Trophoblast cell (in vitro differentiated cells and primary cell): Measurements from ENCODE around the gene MPO.

ENCODE experiments used
- DNase-seq, 2 donors: peaks; one replicate each; pipeline ENCODE4 v3.0.0-alpha.2; 2016
- H2AFZ ChIP-seq: 2 replicates; pipeline ENCODE4 v1.6.1; 2013; ENCODE audit warnings: low read length, moderate library complexity, mild to moderate bottlenecking; ENCODE audit not compliant: insufficient read depth, poor library complexity
- H2AK5ac ChIP-seq: 2 replicates; pipeline ENCODE4 v1.6.1; 2013; ENCODE audit warnings: mild to moderate bottlenecking, low read length
- H2BK120ac ChIP-seq: 2 replicates; pipeline ENCODE4 v1.6.1; 2013; ENCODE audit warnings: low read length, mild to moderate bottlenecking, moderate library complexity; ENCODE audit not compliant: insufficient read depth, poor library complexity
- H2BK12ac ChIP-seq: 2 replicates; pipeline ENCODE4 v1.6.1; 2013; ENCODE audit warnings: mild to moderate bottlenecking, low read length, moderate library complexity
- H2BK5ac ChIP-seq: 2 replicates; pipeline ENCODE4 v1.6.1; 2013; ENCODE audit warnings: low read length, low read depth, moderate library complexity, mild to moderate bottlenecking; ENCODE audit not compliant: poor library complexity
- H3K14ac ChIP-seq: 2 replicates; pipeline ENCODE4 v1.6.1; 2013; ENCODE audit warnings: mild to moderate bottlenecking, low read length
- H3K18ac ChIP-seq: 2 replicates; pipeline ENCODE4 v1.6.1; 2013; ENCODE audit warnings: mild to moderate bottlenecking, low read length
- H3K23ac ChIP-seq: 2 replicates; pipeline ENCODE4 v1.6.1; 2013; ENCODE audit warnings: low read length
- H3K27ac ChIP-seq: 2 replicates; pipeline ENCODE4 v1.5.1; 2013; ENCODE audit warnings: low read depth, mild to moderate bottlenecking, inconsistent platforms, low read length, moderate library complexity
- H3K27me3 ChIP-seq: 2 replicates; pipeline ENCODE4 v1.6.1; 2013; ENCODE audit warnings: inconsistent platforms, mild to moderate bottlenecking, low read length, moderate library complexity; ENCODE audit not compliant: insufficient read depth
- H3K36me3 ChIP-seq, 2 experiments: 1 replicate in 1 of 2; 2 replicates in 1 of 2; pipeline ENCODE4 v1.6.1; 2013; ENCODE audit warnings: low read length in 2 of 2, mild to moderate bottlenecking in 2 of 2, moderate library complexity in 1 of 2; ENCODE audit not compliant: insufficient read depth in 2 of 2, control insufficient read depth in 1 of 2
- H3K4ac ChIP-seq: 2 replicates; pipeline ENCODE4 v1.6.1; 2013; ENCODE audit warnings: low read depth, mild to moderate bottlenecking, low read length, moderate library complexity
- H3K4me1 ChIP-seq, 2 experiments: 1 replicate in 1 of 2; 2 replicates in 1 of 2; pipeline ENCODE4 v1.6.1; 2013; ENCODE audit warnings: low read length in 2 of 2, mild to moderate bottlenecking in 2 of 2, moderate library complexity in 1 of 2; ENCODE audit not compliant: insufficient read depth in 2 of 2, control insufficient read depth in 1 of 2
- H3K4me2 ChIP-seq: 2 replicates; pipeline ENCODE4 v1.6.1; 2013; ENCODE audit warnings: inconsistent platforms, mild to moderate bottlenecking, low read length, moderate library complexity
- H3K4me3 ChIP-seq: 2 replicates; pipeline ENCODE4 v1.5.1; 2013; ENCODE audit warnings: mild to moderate bottlenecking, low read depth, low read length, inconsistent platforms
- H3K79me1 ChIP-seq: one replicate; pipeline ENCODE4 v1.6.1; 2013; ENCODE audit warnings: low read length
- H3K79me2 ChIP-seq: 2 replicates; pipeline ENCODE4 v1.6.1; 2013; ENCODE audit warnings: low read length, mild to moderate bottlenecking; ENCODE audit not compliant: control insufficient read depth, insufficient read depth, poor library complexity
- H3K9ac ChIP-seq: 2 replicates; pipeline ENCODE4 v1.6.1; 2013; ENCODE audit warnings: mild to moderate bottlenecking, low read length
- H3K9me3 ChIP-seq: 2 replicates; pipeline ENCODE4 v1.6.1; 2013; ENCODE audit warnings: low read depth, mild to moderate bottlenecking, control low read depth, inconsistent platforms, low read length; ENCODE audit not compliant: insufficient read depth
- H4K12ac ChIP-seq: 2 replicates; pipeline ENCODE4 v1.6.1; 2013; ENCODE audit warnings: low read depth, mild to moderate bottlenecking, low read length, moderate library complexity
- H4K8ac ChIP-seq: 2 replicates; pipeline ENCODE4 v1.6.1; 2013; ENCODE audit warnings: low read depth, mild to moderate bottlenecking, low read length, moderate library complexity
- H4K91ac ChIP-seq: one replicate; pipeline ENCODE4 v1.6.1; 2013; ENCODE audit warnings: low read depth, mild to moderate bottlenecking, low read length, moderate library complexity
- WGBS: extraction: QIAGEN DNeasy Blood & Tissue Kit; methylation state at CpG from one replicate; pipeline ENCODE4 v1.1.7; 2013; ENCODE audit warnings: missing lambda C conversion rate; ENCODE audit not compliant: insufficient read length, insufficient coverage; ENCODE audit errors: extremely low coverage; 5-methylcytosine and 5-hydroxymethylcytosine counted together

MPO gene

DNA sequence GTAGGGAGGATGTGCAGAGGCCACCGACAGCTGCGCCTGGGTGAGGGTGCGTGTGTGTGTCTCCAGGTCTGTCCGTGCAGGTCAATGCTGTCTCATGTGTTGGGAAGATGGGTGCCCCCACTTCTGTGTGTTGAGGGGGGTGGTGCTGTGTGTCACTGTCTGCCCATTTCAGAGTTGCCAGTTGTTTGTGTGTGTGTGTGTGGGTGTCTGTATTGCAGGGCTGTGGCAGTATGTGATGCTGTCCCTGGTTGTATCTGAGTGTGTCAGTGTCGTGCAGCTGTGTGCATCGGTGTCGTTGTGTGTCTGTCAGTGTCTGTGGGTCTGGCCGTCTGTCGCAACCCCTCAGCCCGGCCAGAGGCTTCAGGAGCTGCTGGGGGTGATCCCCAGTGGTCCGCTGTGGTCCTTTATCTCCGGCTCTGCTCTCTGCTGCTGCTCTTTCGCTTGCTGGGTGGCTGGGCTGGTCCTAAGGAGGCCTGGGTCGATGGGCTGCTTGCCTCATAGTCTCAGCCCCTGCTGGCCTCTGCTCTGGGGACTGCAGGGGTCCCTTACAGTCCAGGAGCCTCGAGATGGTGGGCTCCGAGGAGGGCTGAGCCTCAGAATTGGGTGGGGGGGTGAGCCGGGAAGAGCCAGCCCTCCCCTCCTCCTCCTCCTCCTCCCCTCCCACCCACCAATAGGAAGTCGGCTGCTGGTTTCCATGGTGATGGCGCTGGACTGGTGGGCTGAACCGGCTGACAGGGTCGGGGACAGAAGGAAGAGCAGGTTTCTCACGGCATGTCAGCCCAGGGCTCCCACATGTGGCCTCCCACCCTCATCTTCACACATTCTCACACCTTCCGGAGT lies 47.7 kb upstream of the MPO start, which contains the start of gene TSPOAP1:
Gene TSPOAP1, minus strand, starts transcription at position 601 of the 840 bp plus-strand sequence. CDS start 875 bp downstream, outside the sequence.
- no peak within 1 kb of the TSS for H4K12ac ChIP-seq
- no peak within 1 kb of the TSS for H3K18ac ChIP-seq
- no peak within 1 kb of the TSS for H3K4ac ChIP-seq
- H2AFZ ChIP-seq, result no peak within 1 kb of the TSS
- WGBS, result no CpG with 5 or more reads among the region's 23 CpGs
- no peak within 1 kb of the TSS for H2BK5ac ChIP-seq
- peaks cover 16 to 24% of the 10 kb centered on the region in 2 experiments for H3K4me1 ChIP-seq
- no peaks in the 10 kb centered on the region for H3K9me3 ChIP-seq
- no peak within 1 kb of the TSS for H3K4me2 ChIP-seq
- H2AK5ac ChIP-seq, result no peak within 1 kb of the TSS
- H2BK120ac ChIP-seq, result no peak within 1 kb of the TSS
- no peak within 1 kb of the TSS for H4K8ac ChIP-seq
- no peak within 1 kb of the TSS for H3K14ac ChIP-seq
- peak within 1 kb of the TSS; percentile 6 for H3K4me3 ChIP-seq
- no peak within 1 kb of the TSS for H2BK12ac ChIP-seq
- no peak within 1 kb of the TSS for H3K27ac ChIP-seq
- peaks cover 4% of the 10 kb centered on the region for H3K79me2 ChIP-seq
- no peaks in the 10 kb centered on the region for H3K27me3 ChIP-seq
- peaks cover 7% of the 10 kb centered on the region for H3K79me1 ChIP-seq
- H3K36me3 ChIP-seq, result no peaks in the 10 kb centered on the region
- DNase-seq, result no peak
- H3K9ac ChIP-seq, result no peak within 1 kb of the TSS
- no peak within 1 kb of the TSS for H3K23ac ChIP-seq
- H4K91ac ChIP-seq, result no peak within 1 kb of the TSS

DNA sequence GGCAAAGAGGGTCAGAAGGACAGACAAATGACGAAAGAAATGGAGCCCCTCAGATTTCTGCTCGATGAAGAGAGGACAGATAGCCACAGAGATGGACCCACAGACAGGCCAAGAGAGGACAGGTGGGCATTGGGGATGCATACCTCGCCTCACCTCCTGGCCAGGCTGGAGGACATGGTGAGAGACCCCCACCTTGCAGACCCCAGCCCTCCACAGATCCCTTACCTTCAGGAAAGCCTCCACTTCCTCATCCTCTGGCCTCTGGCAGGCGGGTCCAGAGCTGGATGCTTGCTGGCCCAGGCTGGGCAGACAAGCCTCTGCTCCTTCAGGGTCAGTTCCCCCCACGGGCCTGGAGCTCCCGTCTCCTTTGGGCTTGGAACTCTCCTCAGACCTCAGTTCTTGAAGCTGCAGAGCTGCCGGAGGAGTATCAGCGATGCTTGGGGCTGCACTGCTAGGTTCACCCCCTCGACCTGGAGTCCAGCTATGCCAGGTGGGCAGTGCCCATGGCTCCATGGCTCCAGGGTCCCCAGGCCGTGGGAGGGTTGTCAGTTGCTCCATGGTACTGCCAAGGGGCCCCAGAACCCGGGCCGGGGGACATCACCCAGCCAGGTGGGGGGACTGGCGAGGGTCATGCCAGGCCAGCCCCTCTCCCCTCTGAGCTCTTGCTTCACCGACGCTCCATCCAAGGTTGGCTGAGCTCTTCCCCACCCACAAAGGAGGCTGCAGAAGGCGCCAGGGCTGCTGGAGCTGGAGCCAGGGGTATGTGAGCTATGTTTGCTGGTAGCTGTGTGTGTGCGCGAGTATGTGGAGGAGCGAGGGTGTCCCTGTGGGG lies 46.8 kb upstream of the MPO start:
- Histone ChIP-seq H3K4me2 (no peak overlapping the region), H3K23ac (no peak overlapping the region), H2BK12ac (no peak overlapping the region), H2AFZ (no peak overlapping the region), H3K79me1 (peaks cover 7% of the 10 kb centered on the region), H3K9ac (no peak overlapping the region), H3K9me3 (no peaks in the 10 kb centered on the region), H4K8ac (no peak overlapping the region), H4K12ac (no peak overlapping the region), H2BK120ac (no peak overlapping the region), H3K4me1 (peaks cover 16 to 24% of the 10 kb centered on the region in 2 experiments), H3K27me3 (no peaks in the 10 kb centered on the region), H3K27ac (no peak overlapping the region), H2AK5ac (no peak overlapping the region), H3K36me3 (no peaks in the 10 kb centered on the region), H4K91ac (no peak overlapping the region), H3K18ac (no peak overlapping the region), H3K14ac (no peak overlapping the region), H2BK5ac (no peak overlapping the region), H3K79me2 (peaks cover 4% of the 10 kb centered on the region), H3K4ac (no peak overlapping the region), H3K4me3 (peak overlapping the region; percentile 6)
- peak in 1 of 2 donors; percentile 44 for DNase-seq
- WGBS, result no CpG with 5 or more reads among the region's 19 CpGs

DNA sequence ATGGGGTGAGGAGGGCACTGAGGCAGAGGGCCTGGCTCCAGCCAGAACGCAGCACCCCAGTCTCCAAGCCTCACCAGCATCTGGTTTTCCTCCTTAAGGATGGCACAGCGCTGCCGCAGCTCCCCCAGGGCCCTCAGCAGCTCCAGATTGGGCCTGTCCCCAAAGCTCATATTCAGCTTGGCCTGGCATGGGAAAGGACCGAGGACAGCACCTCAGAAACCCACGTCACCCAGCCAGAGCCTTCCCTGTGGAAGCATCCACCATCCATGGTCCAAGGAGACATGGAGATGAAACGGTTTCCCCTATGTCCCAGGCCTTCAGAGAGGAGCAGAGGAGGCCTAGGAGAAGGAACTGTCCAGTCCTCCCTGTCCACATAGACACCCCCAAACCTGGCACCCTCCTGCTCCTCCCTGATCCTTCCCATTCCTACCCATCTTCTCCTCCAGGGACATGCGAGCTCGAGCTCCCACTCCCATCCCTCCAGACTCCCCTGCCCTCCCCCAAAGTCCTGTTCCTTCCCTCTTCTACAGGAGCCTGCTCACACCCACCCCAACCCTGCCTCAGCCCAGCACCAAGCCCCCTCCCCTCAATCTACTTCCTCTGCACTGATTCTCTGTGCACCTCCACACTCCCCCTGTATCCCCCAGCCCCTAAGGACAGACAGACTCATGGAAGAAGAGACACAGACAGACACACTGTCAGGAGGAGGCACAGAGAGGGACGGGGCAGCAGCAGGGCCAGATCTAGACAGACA lies 46.1 kb upstream of the MPO start:
- H2BK120ac ChIP-seq, result no peak overlapping the region
- H3K79me2 ChIP-seq, result peaks cover 4% of the 10 kb centered on the region
- H2BK5ac ChIP-seq, result no peak overlapping the region
- H3K9ac ChIP-seq, result no peak overlapping the region
- DNase-seq, result no peak
- H4K8ac ChIP-seq, result no peak overlapping the region
- H3K4ac ChIP-seq, result no peak overlapping the region
- H3K4me2 ChIP-seq, result no peak overlapping the region
- H3K9me3 ChIP-seq, result no peaks in the 10 kb centered on the region
- no peak overlapping the region for H2AFZ ChIP-seq
- H3K4me1 ChIP-seq, result peaks cover 16 to 24% of the 10 kb centered on the region in 2 experiments
- peaks cover 7% of the 10 kb centered on the region for H3K79me1 ChIP-seq
- H3K27ac ChIP-seq, result no peak overlapping the region
- H3K14ac ChIP-seq, result no peak overlapping the region
- no peaks in the 10 kb centered on the region for H3K27me3 ChIP-seq
- no CpG with 5 or more reads among the region's 9 CpGs for WGBS
- H2BK12ac ChIP-seq, result no peak overlapping the region
- H3K4me3 ChIP-seq, result no peak overlapping the region
- no peak overlapping the region for H4K12ac ChIP-seq
- H4K91ac ChIP-seq, result no peak overlapping the region
- no peak overlapping the region for H2AK5ac ChIP-seq
- H3K18ac ChIP-seq, result no peak overlapping the region
- no peaks in the 10 kb centered on the region for H3K36me3 ChIP-seq
- H3K23ac ChIP-seq, result no peak overlapping the region

DNA sequence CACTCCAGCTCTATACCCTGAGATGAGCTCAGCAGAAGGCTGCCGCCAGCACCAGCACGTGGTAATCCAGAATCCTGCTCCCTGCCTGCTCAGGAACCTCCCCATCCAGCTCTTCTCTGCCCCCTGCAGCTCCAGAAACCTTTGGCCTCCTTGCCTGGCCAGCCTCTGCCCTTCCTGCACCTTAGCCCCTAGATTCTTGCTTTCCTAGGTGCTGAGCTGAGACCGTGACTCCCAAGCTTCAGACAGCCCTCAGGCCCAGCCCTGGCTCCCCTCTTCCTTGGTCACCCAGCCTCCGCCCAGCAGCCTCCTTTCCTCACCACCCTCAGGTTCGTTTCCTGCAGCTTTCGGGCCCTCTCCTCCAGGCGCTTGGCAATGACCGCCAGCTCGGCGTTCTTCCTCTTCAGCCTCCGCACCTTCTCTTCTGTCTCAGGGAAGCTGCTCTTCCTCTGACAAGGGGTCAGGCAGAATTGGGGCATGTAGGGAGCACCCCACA lies 45.3 kb upstream of the MPO start:
- Histone ChIP-seq H3K79me2 (peaks cover 4% of the 10 kb centered on the region), H3K18ac (no peak overlapping the region), H3K27me3 (no peaks in the 10 kb centered on the region), H3K14ac (no peak overlapping the region), H3K36me3 (no peaks in the 10 kb centered on the region), H3K27ac (no peak overlapping the region), H3K79me1 (peaks cover 7% of the 10 kb centered on the region), H4K91ac (no peak overlapping the region), H3K23ac (no peak overlapping the region), H2BK12ac (no peak overlapping the region), H2BK120ac (no peak overlapping the region), H3K9ac (no peak overlapping the region), H3K9me3 (no peaks in the 10 kb centered on the region), H2BK5ac (no peak overlapping the region), H3K4me3 (no peak overlapping the region), H4K12ac (no peak overlapping the region), H3K4me1 (peaks cover 16 to 24% of the 10 kb centered on the region in 2 experiments), H2AFZ (no peak overlapping the region), H2AK5ac (no peak overlapping the region), H3K4ac (no peak overlapping the region), H4K8ac (no peak overlapping the region), H3K4me2 (no peak overlapping the region)
- no CpG with 5 or more reads among the region's 11 CpGs for WGBS
- DNase-seq, result peak in 1 of 2 donors; percentile 14
